Activated B cell treated with CpG ODN at 0.5 μM for 24 hours (primary cell): Measurements from ENCODE around the gene RFX8. TPM values are rescaled to one million over a fixed set of nuclear protein-coding genes. Genes with fewer than 3 reads are reported as not detected.

Experiments
- ATAC-seq: fragments of 200-7000 bp; cut with Tn5 transposase; one replicate; pipeline ENCODE4 v1.10.0; 2021; ENCODE audit warnings: low read depth, mild to moderate bottlenecking, moderate library complexity
- CTCF ChIA-PET: fragments of 350-600 bp; sonication (Branson Sonifier 250); formaldehyde crosslinking; loops from one replicate; lab custom pipeline; 2021; ENCODE audit warnings: antibody characterized with exemption; lab: Charles Lee
- POLR2A ChIA-PET: fragments of 350-600 bp; sonication (Branson Sonifier 250); formaldehyde crosslinking; loops from one replicate; lab custom pipeline; 2021; ENCODE audit warnings: antibody characterized with exemption; lab: Charles Lee
- DNase-seq: peaks from one replicate; pipeline ENCODE4 v3.0.0; 2022
- H3K27ac Mint-ChIP-seq: one replicate; pipeline ENCODE4 v1.8.0; 2020; ENCODE audit warnings: mixed read lengths
- H3K27me3 Mint-ChIP-seq: one replicate; pipeline ENCODE4 v1.8.0; 2021; ENCODE audit warnings: mixed read lengths
- H3K36me3 Mint-ChIP-seq: one replicate; pipeline ENCODE4 v1.8.0; 2021; ENCODE audit warnings: low read depth, mixed read lengths
- H3K4me1 Mint-ChIP-seq: one replicate; pipeline ENCODE4 v1.8.0; 2021; ENCODE audit warnings: mixed read lengths
- H3K4me3 Mint-ChIP-seq: one replicate; pipeline ENCODE4 v1.8.0; 2020; ENCODE audit warnings: mild to moderate bottlenecking, mixed read lengths
- H3K9me3 Mint-ChIP-seq: one replicate; pipeline ENCODE4 v1.8.0; 2020; ENCODE audit warnings: mixed read lengths
- CTCF ChIP-seq: fragments of 200-600 bp; IDR thresholded peaks from one replicate; pipeline ENCODE4 v1.8.0; 2022; ENCODE audit warnings: antibody characterized with exemption, mild to moderate bottlenecking
- intact Hi-C: fragments of 100-400 bp; cut with micrococcal nuclease; formaldehyde crosslinking; loops from one replicate; pipeline ENCODE4 v1.15.1; 2024
- total RNA-seq: library from RNA; stranded (reverse); gene quantifications from 2 replicates; pipeline ENCODE4 v1.2.3, GENCODE V29; 2022

Gene RFX8
- total RNA-seq, 1 donor from 2014 or later = not detected

GRCh38 chr2:101399021-101399799, 75.7 kb downstream of the RFX8 start:
- peak overlapping the region; percentile 84 for H3K27ac Mint-ChIP-seq
- peaks cover 3% of the 10 kb centered on the region for H3K9me3 Mint-ChIP-seq
- ChIA-PET POLR2A (interaction anchor here (0.6 to 2.3 kb wide), 4 partner anchors 12 to 432 kb away, joined by 3 to 15 read pairs (median 4); partner anchors contain the start of genes CREG2 and RNF149), CTCF (interaction anchor here (1.1 to 2.3 kb wide), 2 partner anchors 11 to 20 kb away, joined by 3 to 8 read pairs; partner anchors contain the start of gene CREG2)
- DNase-seq (no peak), ATAC-seq (no peak)
- no peaks in the 10 kb centered on the region for H3K36me3 Mint-ChIP-seq
- TF ChIP-seq CTCF = no peak
- peaks cover 5% of the 10 kb centered on the region for H3K27me3 Mint-ChIP-seq
- H3K4me1 Mint-ChIP-seq = peaks cover 55% of the 10 kb centered on the region
- H3K4me3 Mint-ChIP-seq = peak overlapping the region; percentile 35
- intact Hi-C loops = no loop called here

DNA sequence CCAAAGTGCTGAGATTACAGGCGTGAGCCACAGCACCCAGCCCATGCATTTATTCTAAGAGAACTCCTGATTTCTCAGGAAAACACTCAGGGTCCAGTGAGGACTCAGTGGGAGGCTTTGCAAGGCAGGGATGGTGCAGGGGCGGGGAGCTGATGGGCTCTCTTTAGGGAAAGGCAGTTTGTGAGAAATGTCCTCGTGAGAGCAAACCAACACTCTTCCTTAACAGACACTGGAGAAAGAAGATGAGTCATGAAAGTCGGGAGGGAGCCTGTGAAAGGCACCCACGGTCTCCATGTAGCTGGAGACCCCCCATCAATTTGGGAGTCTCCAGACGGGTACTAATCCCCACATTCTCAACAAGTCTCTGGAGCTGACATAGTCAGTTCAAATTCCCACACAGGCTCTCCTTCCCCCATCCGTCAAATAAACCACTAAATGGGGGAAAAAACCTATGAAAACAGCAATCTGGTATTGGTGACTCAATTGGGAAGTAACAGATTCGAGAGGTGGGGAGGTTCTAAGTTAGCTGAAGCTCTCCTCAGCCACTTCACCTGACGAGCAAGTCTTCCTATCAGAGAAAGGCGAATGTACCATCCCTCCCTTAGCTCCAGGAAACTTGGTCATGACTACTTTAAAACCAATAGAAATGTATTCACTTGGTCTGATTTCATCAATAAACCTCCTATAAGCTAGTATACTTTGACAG, 76.6 kb downstream of the RFX8 start:
- H3K27ac Mint-ChIP-seq = no peak overlapping the region
- DNase-seq (no peak), ATAC-seq (no peak)
- H3K9me3 Mint-ChIP-seq = peaks cover 3% of the 10 kb centered on the region
- no peak for TF ChIP-seq CTCF
- CTCF ChIA-PET = interaction anchor here (0.6 kb wide), 1 partner anchor 17 kb away, joined by 4 read pairs; no protein-coding TSS in a partner anchor
- peaks cover 5% of the 10 kb centered on the region for H3K27me3 Mint-ChIP-seq
- H3K4me1 Mint-ChIP-seq = peaks cover 54% of the 10 kb centered on the region
- intact Hi-C loops = no loop called here
- POLR2A ChIA-PET = no interaction called here
- H3K36me3 Mint-ChIP-seq = no peaks in the 10 kb centered on the region
- H3K4me3 Mint-ChIP-seq = no peak overlapping the region

- no peak for TF ChIP-seq CTCF
- POLR2A ChIA-PET = no interaction called here
- Mint-ChIP-seq H3K4me3 (no peak overlapping the region), H3K36me3 (no peaks in the 10 kb centered on the region), H3K9me3 (peaks cover 3% of the 10 kb centered on the region), H3K4me1 (peaks cover 35% of the 10 kb centered on the region), H3K27me3 (peaks cover 13% of the 10 kb centered on the region), H3K27ac (no peak overlapping the region)
- intact Hi-C loops = no loop called here
- CTCF ChIA-PET = interaction anchor here (0.9 kb wide), 1 partner anchor 54 kb away, joined by 3 read pairs; no protein-coding TSS in a partner anchor
- ATAC-seq (no peak), DNase-seq (no peak)
Measured at GRCh38 chr2:101396316-101396717, 78.6 kb downstream of the RFX8 start.

DNA sequence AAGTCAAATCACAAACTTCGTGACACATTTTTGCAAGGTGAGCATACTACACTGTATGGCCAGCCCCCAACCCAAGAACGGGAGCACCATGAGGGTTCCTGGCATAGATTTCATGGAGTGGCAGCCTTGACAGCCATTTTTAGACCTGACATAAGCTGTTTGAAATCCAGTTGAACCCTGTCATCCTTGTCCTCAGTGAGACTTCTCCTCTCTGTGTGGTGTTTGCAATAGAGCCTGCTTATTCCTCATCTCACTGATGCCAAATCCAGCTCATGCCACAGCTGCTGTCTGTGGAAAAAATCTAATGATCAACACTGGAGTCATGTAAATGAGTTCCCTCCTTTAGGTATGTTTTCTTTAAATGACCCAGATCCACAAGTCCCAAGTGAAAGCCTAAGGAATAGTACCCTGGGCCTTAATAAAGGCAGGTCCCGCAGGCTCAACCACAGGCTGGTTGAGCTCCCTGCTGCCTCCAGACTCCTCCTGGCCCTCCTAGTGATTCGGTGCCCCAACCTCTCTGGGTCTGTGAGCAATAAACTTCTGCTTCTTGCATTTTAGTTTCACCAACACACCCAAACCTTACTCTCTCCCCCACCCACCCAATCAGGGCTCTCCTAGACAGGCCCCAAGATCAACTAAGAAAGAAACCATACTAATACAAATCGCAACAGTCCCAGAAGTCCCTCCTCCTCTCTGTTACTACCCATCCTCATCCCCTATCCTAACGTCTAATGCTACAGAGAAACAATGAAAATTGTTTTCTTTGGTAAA, 79.2 kb downstream of the RFX8 start:
- H3K4me3 Mint-ChIP-seq = no peak overlapping the region
- no peaks in the 10 kb centered on the region for H3K36me3 Mint-ChIP-seq
- CTCF ChIA-PET = interaction anchor here (0.9 kb wide), 1 partner anchor 54 kb away, joined by 3 read pairs; no protein-coding TSS in a partner anchor
- peaks cover 3% of the 10 kb centered on the region for H3K9me3 Mint-ChIP-seq
- H3K4me1 Mint-ChIP-seq = peaks cover 29% of the 10 kb centered on the region
- no peak for ATAC-seq
- H3K27me3 Mint-ChIP-seq = peaks cover 13% of the 10 kb centered on the region
- POLR2A ChIA-PET = no interaction called here
- DNase-seq = no peak
- intact Hi-C loops = no loop called here
- TF ChIP-seq CTCF = no peak
- H3K27ac Mint-ChIP-seq = no peak overlapping the region
